Measurements from ENCODE around the gene MYO1D. TPM values are rescaled to one million over a fixed set of nuclear protein-coding genes. Genes with fewer than 3 reads are reported as not detected.

MYO1D gene
- total RNA-seq, 2 donors from 2014 or later: 238 to 382 TPM

- no peaks in the 10 kb centered on the region for H3K27me3 ChIP-seq
- no peak for DNase-seq
- H3K27ac ChIP-seq: no peak overlapping the region
- H3K4me3 ChIP-seq: no peak overlapping the region
- intact Hi-C loops (cut with DNase I): no loop called here
- H3K4me1 ChIP-seq: no peaks in the 10 kb centered on the region
- no peaks in the 10 kb centered on the region for H3K9me3 ChIP-seq
- TF ChIP-seq CTCF (IDR thresholded peaks at IDR 0.05): no peak
- no peaks in the 10 kb centered on the region for H3K36me3 ChIP-seq
- H3K9ac ChIP-seq (ENCODE audit: low read depth in 2 of 2, low read length in 2 of 2): no peak overlapping the region
Observed at GRCh38 chr17:32798938-32799337, 78.0 kb downstream of the MYO1D start.

GRCh38 chr17:32795339-32795979 lies 81.5 kb downstream of the MYO1D start:
- DNase-seq: peak; percentile 61
- Histone ChIP-seq H3K27ac (peak overlapping the region; percentile 82), H3K4me1 (peaks cover 6% of the 10 kb centered on the region), H3K9me3 (no peaks in the 10 kb centered on the region), H3K36me3 (no peaks in the 10 kb centered on the region), H3K27me3 (no peaks in the 10 kb centered on the region), H3K9ac (ENCODE audit: low read depth in 2 of 2, low read length in 2 of 2) (peak overlapping the region in 1 of 2 donors; percentile 36), H3K4me3 (no peak overlapping the region)
- TF ChIP-seq CTCF (IDR thresholded peaks at IDR 0.05): no peak
- intact Hi-C loops (cut with DNase I): no loop called here

- Histone ChIP-seq H3K36me3 (no peaks in the 10 kb centered on the region), H3K4me1 (peaks cover 6% of the 10 kb centered on the region), H3K27me3 (no peaks in the 10 kb centered on the region), H3K9me3 (no peaks in the 10 kb centered on the region), H3K9ac (ENCODE audit: low read depth in 2 of 2, low read length in 2 of 2) (peak overlapping the region in 1 of 2 donors; percentile 36), H3K27ac (peak overlapping the region; percentile 82), H3K4me3 (no peak overlapping the region)
- TF ChIP-seq CTCF (IDR thresholded peaks at IDR 0.05): no peak
- peak; percentile 62 for DNase-seq
- intact Hi-C loops (cut with DNase I): no loop called here
Observed at GRCh38 chr17:32794533-32795246, 82.2 kb downstream of the MYO1D start.

- no peak for TF ChIP-seq CTCF (IDR thresholded peaks at IDR 0.05)
- Histone ChIP-seq H3K9me3 (no peaks in the 10 kb centered on the region), H3K36me3 (no peaks in the 10 kb centered on the region), H3K27me3 (no peaks in the 10 kb centered on the region), H3K4me3 (no peak overlapping the region), H3K4me1 (peaks cover 6% of the 10 kb centered on the region), H3K9ac (ENCODE audit: low read depth in 2 of 2, low read length in 2 of 2) (no peak overlapping the region), H3K27ac (no peak overlapping the region)
- intact Hi-C loops (cut with DNase I): no loop called here
- DNase-seq: no peak
Observed at GRCh38 chr17:32793841-32794240, 83.1 kb downstream of the MYO1D start.

GRCh38 chr17:32792207-32792606 lies 84.7 kb downstream of the MYO1D start:
- TF ChIP-seq CTCF (IDR thresholded peaks at IDR 0.05): no peak
- H3K27me3 ChIP-seq: no peaks in the 10 kb centered on the region
- DNase-seq: no peak
- intact Hi-C loops (cut with DNase I): no loop called here
- H3K9ac ChIP-seq (ENCODE audit: low read depth in 2 of 2, low read length in 2 of 2): no peak overlapping the region
- H3K4me1 ChIP-seq: peaks cover 6% of the 10 kb centered on the region
- H3K9me3 ChIP-seq: no peaks in the 10 kb centered on the region
- H3K36me3 ChIP-seq: no peaks in the 10 kb centered on the region
- no peak overlapping the region for H3K4me3 ChIP-seq
- peak overlapping the region; percentile 3 for H3K27ac ChIP-seq
